K562 (cell line): ENCODE measurements around the gene GGNBP2. TPM values are rescaled to one million over a fixed set of nuclear protein-coding genes. Genes with fewer than 3 reads are reported as not detected.
A peak's percentile ranks its signal among the peaks of the same experiment; 100 is the strongest.

Source experiments
- FOXJ2 ChIP-seq: fragments of 200-800 bp; sonication (Bioruptor generic); IDR thresholded peaks from 2 replicates; pipeline ENCODE4 v1.6.1; 2016; ENCODE audit warnings: missing genetic modification characterization, missing compliant biosample characterization
- HDAC8 ChIP-seq: fragments of 450-650 bp; IDR thresholded peaks from 2 replicates; pipeline ENCODE4 v1.6.1; 2016; ENCODE audit warnings: mild to moderate bottlenecking, missing genetic modification characterization, moderate library complexity, missing compliant biosample characterization
- NCOR1 ChIP-seq: fragments of 450-650 bp; IDR thresholded peaks from 2 replicates; pipeline ENCODE4 v1.6.1; 2016; ENCODE audit warnings: mild to moderate bottlenecking, moderate library complexity
- NR2F6 ChIP-seq: fragments of 450-650 bp; formaldehyde crosslinking; IDR thresholded peaks from 2 replicates; pipeline ENCODE4 v1.4.0; 2020; ENCODE audit warnings: mild to moderate bottlenecking
- SAP30 ChIP-seq: fragments of 200-600 bp; sonication (generic); IDR thresholded peaks from 2 replicates; pipeline ENCODE4 v1.6.1; 2012; ENCODE audit warnings: borderline replicate concordance, low read depth, mild to moderate bottlenecking, moderate library complexity, low read length, control low read depth, inconsistent platforms; ENCODE audit not compliant: insufficient read depth, poor library complexity, severe bottlenecking
- SMAD4 ChIP-seq: fragments of 250-450 bp; sonication (Bioruptor Pico); conservative IDR thresholded peaks from 2 replicates; pipeline ENCODE4 v1.8.0; 2021; ENCODE audit warnings: inconsistent platforms, mild to moderate bottlenecking, moderate library complexity
- TEAD4 ChIP-seq, 2 experiments: sonication (generic) in 1 of 2; formaldehyde crosslinking in 1 of 2; IDR thresholded peaks; 2 replicates each; pipeline versions ENCODE4 v1.6.1 to v1.8.0; 2012 to 2022; ENCODE audit warnings: borderline replicate concordance in 1 of 2, inconsistent platforms in 1 of 2, low read length in 1 of 2, mild to moderate bottlenecking in 1 of 2, missing genetic modification reagents in 1 of 2
- ZEB2 ChIP-seq: fragments of 450-650 bp; IDR thresholded peaks from 2 replicates; pipeline ENCODE4 v1.6.1; 2016
- ZFP36 ChIP-seq: fragments of 150-350 bp; IDR thresholded peaks from 2 replicates; pipeline ENCODE4 v1.6.1; 2018; ENCODE audit warnings: low read length, low read depth; ENCODE audit not compliant: partially characterized antibody
- ZKSCAN3 ChIP-seq: fragments of 250-450 bp; sonication (Bioruptor Pico); IDR thresholded peaks from 2 replicates; pipeline ENCODE4 v1.4.0; 2020
- polyA plus RNA-seq, 8 experiments: library from polyadenylated mRNA; depleted of rRNA in 4 of 8; stranded (reverse) in 5 of 8; unstranded in 3 of 8; fragments of >200 nt; fragmentation: Nextera tagmentation in 2 of 8; fragmentation: Illumina TruSeq in 1 of 8; extraction: Ambion mirVana in 2 of 8; extraction: Trizol in 1 of 8; gene quantifications; 2 replicates each; pipeline versions ENCODE4 v1.2.1 to v1.2.3, GENCODE V29; 2011 to 2014; ENCODE audit warnings: inconsistent platforms in 1 of 8, missing spikeins in 1 of 8
- total RNA-seq, 7 experiments: library from RNA; depleted of rRNA in 6 of 7; stranded (reverse); fragments of >200 nt in 6 of 7; fragmentation: Illumina TruSeq in 2 of 7; extraction: Trizol in 2 of 7; gene quantifications; 2 replicates each; pipeline versions ENCODE4 v1.2.1 to v1.2.3, GENCODE V29; 2011 to 2021; ENCODE audit warnings: low replicate concordance in 1 of 7
- TF ChIP-seq, protein P1 (sequence below): fragments of 450-650 bp; IDR thresholded peaks from 2 replicates; pipeline ENCODE4 v1.6.1; 2017; ENCODE audit warnings: antibody characterized with exemption, mild to moderate bottlenecking
- TF ChIP-seq, protein P2 (sequence below): fragments of 250-450 bp; sonication (Bioruptor Pico); IDR thresholded peaks from 2 replicates; pipeline ENCODE4 v1.4.0; 2020; ENCODE audit warnings: mild to moderate bottlenecking, moderate library complexity, borderline replicate concordance
- TF ChIP-seq, protein P3 (sequence below), 2 experiments: IDR thresholded peaks; 2 replicates each; pipeline ENCODE4 v1.6.1; 2012; ENCODE audit warnings: improper control_type of control experiment in 2 of 2, low read depth in 2 of 2, low read length in 2 of 2, borderline replicate concordance in 1 of 2
- TF ChIP-seq, protein P4 (sequence below): fragments of 250-450 bp; sonication (Bioruptor Pico); IDR thresholded peaks from 2 replicates; pipeline ENCODE4 v1.5.0; 2020; ENCODE audit warnings: mild to moderate bottlenecking
- TF ChIP-seq, protein P5 (sequence below): fragments of 250-450 bp; sonication (Bioruptor Pico); IDR thresholded peaks from 2 replicates; pipeline ENCODE4 v1.8.0; 2022; ENCODE audit warnings: moderate library complexity, mild to moderate bottlenecking, inconsistent platforms

Gene GGNBP2
- total and polyA plus RNA-seq, 9 of the 15 experiments (the other 6 are each of a cell fraction or from before 2014, with no cell fraction given) = 35.7 to 96.6 (median 64.1) TPM

GRCh38 chr17:36600465-36600864 is 55.7 kb downstream of the GGNBP2 start (continued):
- TF ChIP-seq, protein P1, sequence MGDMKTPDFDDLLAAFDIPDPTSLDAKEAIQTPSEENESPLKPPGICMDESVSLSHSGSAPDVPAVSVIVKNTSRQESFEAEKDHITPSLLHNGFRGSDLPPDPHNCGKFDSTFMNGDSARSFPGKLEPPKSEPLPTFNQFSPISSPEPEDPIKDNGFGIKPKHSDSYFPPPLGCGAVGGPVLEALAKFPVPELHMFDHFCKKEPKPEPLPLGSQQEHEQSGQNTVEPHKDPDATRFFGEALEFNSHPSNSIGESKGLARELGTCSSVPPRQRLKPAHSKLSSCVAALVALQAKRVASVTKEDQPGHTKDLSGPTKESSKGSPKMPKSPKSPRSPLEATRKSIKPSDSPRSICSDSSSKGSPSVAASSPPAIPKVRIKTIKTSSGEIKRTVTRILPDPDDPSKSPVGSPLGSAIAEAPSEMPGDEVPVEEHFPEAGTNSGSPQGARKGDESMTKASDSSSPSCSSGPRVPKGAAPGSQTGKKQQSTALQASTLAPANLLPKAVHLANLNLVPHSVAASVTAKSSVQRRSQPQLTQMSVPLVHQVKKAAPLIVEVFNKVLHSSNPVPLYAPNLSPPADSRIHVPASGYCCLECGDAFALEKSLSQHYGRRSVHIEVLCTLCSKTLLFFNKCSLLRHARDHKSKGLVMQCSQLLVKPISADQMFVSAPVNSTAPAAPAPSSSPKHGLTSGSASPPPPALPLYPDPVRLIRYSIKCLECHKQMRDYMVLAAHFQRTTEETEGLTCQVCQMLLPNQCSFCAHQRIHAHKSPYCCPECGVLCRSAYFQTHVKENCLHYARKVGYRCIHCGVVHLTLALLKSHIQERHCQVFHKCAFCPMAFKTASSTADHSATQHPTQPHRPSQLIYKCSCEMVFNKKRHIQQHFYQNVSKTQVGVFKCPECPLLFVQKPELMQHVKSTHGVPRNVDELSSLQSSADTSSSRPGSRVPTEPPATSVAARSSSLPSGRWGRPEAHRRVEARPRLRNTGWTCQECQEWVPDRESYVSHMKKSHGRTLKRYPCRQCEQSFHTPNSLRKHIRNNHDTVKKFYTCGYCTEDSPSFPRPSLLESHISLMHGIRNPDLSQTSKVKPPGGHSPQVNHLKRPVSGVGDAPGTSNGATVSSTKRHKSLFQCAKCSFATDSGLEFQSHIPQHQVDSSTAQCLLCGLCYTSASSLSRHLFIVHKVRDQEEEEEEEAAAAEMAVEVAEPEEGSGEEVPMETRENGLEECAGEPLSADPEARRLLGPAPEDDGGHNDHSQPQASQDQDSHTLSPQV = peak; percentile 61
- TF ChIP-seq ZFP36 (no peak), HDAC8 (no peak), ZEB2 (no peak; the same call in 1 of the 2 replicates), NCOR1 (peak; percentile 88), ZKSCAN3 (no peak), TEAD4 (IDR thresholded peaks at IDR 0.05; ENCODE audit: low read length) (peak; percentile 67), TEAD4 (CRISPR knock-in tag; IDR thresholded peaks at IDR 0.05; ENCODE audit: borderline replicate concordance) (no peak), SAP30 (no peak), FOXJ2 (tag) (no peak), NR2F6 (CRISPR knock-in tag) (no peak), SMAD4 (CRISPR knock-in tag) (peak; percentile 42)
- TF ChIP-seq, protein P2, sequence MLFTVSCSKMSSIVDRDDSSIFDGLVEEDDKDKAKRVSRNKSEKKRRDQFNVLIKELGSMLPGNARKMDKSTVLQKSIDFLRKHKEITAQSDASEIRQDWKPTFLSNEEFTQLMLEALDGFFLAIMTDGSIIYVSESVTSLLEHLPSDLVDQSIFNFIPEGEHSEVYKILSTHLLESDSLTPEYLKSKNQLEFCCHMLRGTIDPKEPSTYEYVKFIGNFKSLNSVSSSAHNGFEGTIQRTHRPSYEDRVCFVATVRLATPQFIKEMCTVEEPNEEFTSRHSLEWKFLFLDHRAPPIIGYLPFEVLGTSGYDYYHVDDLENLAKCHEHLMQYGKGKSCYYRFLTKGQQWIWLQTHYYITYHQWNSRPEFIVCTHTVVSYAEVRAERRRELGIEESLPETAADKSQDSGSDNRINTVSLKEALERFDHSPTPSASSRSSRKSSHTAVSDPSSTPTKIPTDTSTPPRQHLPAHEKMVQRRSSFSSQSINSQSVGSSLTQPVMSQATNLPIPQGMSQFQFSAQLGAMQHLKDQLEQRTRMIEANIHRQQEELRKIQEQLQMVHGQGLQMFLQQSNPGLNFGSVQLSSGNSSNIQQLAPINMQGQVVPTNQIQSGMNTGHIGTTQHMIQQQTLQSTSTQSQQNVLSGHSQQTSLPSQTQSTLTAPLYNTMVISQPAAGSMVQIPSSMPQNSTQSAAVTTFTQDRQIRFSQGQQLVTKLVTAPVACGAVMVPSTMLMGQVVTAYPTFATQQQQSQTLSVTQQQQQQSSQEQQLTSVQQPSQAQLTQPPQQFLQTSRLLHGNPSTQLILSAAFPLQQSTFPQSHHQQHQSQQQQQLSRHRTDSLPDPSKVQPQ (CRISPR knock-in tag) = no peak
- TF ChIP-seq, protein P3, sequence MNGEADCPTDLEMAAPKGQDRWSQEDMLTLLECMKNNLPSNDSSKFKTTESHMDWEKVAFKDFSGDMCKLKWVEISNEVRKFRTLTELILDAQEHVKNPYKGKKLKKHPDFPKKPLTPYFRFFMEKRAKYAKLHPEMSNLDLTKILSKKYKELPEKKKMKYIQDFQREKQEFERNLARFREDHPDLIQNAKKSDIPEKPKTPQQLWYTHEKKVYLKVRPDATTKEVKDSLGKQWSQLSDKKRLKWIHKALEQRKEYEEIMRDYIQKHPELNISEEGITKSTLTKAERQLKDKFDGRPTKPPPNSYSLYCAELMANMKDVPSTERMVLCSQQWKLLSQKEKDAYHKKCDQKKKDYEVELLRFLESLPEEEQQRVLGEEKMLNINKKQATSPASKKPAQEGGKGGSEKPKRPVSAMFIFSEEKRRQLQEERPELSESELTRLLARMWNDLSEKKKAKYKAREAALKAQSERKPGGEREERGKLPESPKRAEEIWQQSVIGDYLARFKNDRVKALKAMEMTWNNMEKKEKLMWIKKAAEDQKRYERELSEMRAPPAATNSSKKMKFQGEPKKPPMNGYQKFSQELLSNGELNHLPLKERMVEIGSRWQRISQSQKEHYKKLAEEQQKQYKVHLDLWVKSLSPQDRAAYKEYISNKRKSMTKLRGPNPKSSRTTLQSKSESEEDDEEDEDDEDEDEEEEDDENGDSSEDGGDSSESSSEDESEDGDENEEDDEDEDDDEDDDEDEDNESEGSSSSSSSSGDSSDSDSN (IDR thresholded peaks at IDR 0.05; ENCODE audit: borderline replicate concordance in 1 of 2, low read depth in 2 of 2, low read length in 2 of 2) = peak in 1 of 2 experiments; percentile 88; a peak in 2 of 4 replicates
- TF ChIP-seq, protein P4, sequence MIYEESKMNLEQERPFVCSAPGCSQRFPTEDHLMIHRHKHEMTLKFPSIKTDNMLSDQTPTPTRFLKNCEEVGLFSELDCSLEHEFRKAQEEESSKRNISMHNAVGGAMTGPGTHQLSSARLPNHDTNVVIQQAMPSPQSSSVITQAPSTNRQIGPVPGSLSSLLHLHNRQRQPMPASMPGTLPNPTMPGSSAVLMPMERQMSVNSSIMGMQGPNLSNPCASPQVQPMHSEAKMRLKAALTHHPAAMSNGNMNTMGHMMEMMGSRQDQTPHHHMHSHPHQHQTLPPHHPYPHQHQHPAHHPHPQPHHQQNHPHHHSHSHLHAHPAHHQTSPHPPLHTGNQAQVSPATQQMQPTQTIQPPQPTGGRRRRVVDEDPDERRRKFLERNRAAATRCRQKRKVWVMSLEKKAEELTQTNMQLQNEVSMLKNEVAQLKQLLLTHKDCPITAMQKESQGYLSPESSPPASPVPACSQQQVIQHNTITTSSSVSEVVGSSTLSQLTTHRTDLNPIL = no peak
- TF ChIP-seq, protein P5, sequence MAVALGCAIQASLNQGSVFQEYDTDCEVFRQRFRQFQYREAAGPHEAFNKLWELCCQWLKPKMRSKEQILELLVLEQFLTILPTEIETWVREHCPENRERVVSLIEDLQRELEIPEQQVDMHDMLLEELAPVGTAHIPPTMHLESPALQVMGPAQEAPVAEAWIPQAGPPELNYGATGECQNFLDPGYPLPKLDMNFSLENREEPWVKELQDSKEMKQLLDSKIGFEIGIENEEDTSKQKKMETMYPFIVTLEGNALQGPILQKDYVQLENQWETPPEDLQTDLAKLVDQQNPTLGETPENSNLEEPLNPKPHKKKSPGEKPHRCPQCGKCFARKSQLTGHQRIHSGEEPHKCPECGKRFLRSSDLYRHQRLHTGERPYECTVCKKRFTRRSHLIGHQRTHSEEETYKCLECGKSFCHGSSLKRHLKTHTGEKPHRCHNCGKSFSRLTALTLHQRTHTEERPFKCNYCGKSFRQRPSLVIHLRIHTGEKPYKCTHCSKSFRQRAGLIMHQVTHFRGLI (CRISPR knock-in tag) = no peak
